ENCODE data around the gene EEF1AKMT2.

GRCh38 chr10:124747745-124748144 is 43.9 kb downstream of the EEF1AKMT2 start:
- no peak for TF ChIP-seq CTCF (conservative IDR thresholded peaks at IDR 0.05)
- no peak for TF ChIP-seq ZFX (IDR thresholded peaks at IDR 0.05)
